Measurements from ENCODE around the gene SIVA1.

SIVA1 gene

DNA sequence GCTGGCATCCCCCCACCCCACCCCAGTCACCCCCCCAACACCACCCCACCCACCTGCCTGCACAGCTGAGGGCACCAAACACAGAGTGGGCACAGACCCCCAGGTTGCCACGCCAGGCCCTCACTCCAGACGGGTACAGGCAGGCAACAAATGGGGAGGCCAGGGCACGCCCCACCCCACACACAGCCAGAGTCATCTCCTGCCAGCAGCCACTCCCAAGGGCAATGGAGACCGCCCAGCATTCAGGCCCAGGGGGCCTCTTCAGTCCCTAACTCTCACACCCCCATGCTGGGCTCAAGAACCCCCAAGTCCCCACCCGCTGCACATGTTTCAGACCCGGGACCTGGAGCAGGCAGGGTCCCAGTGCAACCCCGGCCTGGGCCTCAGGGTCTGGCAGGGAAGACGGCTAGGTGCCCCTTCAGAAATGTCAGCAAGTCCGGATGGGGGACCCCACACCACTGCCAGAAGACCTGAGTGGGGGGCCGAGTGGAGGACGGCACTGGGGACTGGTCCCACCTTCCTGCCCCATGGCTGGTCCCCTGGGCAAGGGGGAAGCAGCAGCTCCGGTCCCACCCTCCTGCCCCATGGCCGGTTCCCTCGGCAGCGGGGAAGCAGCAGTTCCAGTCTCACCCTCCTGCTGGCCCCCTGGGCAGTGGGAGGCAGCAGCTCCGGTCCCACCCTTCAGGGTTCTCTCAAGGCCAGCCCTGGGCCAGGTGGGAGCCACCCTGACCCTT is 30.7 kb downstream of the SIVA1 start:
- FAIRE-seq, result no peak
- TF ChIP-seq, protein P1, sequence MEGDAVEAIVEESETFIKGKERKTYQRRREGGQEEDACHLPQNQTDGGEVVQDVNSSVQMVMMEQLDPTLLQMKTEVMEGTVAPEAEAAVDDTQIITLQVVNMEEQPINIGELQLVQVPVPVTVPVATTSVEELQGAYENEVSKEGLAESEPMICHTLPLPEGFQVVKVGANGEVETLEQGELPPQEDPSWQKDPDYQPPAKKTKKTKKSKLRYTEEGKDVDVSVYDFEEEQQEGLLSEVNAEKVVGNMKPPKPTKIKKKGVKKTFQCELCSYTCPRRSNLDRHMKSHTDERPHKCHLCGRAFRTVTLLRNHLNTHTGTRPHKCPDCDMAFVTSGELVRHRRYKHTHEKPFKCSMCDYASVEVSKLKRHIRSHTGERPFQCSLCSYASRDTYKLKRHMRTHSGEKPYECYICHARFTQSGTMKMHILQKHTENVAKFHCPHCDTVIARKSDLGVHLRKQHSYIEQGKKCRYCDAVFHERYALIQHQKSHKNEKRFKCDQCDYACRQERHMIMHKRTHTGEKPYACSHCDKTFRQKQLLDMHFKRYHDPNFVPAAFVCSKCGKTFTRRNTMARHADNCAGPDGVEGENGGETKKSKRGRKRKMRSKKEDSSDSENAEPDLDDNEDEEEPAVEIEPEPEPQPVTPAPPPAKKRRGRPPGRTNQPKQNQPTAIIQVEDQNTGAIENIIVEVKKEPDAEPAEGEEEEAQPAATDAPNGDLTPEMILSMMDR (IDR thresholded peaks at IDR 0.05; ENCODE audit: insufficient read depth, missing control alignments), result no peak
- DNase-seq (ENCODE audit: insufficient read length, low spot score), result no peak

DNA sequence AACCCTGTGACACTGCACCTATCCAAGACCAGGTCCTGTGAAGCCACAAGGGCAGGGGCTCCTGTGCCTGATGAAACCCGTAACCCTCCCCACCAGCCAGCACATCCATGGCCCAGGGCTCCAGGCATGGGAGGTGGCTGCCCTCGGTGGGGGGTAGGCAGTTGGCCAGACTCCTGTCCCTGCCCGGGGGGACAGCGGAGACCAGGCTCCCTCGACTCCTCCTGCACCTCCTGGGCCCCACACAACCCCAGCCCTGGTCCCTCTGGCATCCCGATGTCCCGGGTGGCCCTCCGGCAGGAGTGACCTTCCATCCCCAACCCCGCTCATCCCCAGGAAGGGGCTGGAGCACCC is 31.2 kb downstream of the SIVA1 start:
- FAIRE-seq (no peak), DNase-seq (ENCODE audit: insufficient read length, low spot score) (no peak)
- TF ChIP-seq, protein P1 (IDR thresholded peaks at IDR 0.05; ENCODE audit: insufficient read depth, missing control alignments), result no peak

DNA sequence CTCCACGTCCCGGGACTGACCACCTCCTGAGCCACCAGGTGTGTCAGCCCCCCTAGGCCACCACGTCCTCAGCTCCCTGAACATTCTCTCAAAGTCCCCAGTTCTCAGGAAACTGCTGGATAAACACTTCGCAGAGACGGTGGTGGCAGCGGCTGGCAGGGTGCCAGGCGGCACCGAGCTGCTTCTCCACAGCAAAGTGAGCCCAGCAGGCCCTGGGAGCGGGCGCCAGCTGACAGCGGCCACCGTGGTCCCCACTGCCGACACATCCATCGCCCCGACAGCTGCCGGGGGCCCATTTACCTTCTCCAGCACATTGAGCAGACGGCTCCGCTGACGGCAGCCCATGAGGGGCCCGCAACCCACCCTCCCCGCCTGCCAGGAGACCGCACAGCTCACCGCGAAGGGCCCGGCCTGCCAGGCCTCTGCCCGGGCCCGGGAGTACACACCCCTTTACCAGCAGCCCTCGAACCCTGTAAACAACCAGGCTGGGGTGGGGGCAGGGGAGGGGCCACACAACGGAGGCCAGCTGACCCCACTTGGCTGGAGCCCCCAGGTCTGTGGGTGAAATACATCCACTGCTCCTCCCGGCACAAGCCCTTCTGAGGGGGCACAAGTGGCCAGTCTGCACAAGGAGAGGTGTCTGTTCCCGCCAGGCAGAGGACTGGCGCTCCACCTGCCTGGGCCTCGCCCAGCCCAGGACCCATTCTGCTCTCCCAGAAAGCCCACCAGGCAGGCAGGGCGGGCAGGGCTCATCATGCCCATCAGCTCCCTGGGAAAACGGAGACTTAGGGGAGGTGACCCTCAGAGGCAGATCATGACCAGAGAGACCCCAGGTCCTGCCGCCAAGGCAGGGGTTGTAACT is 32.1 kb downstream of the SIVA1 start:
- no peak for FAIRE-seq
- TF ChIP-seq, protein P1 (IDR thresholded peaks at IDR 0.05; ENCODE audit: insufficient read depth, missing control alignments), result no peak
- DNase-seq (ENCODE audit: insufficient read length, low spot score), result no peak

DNA sequence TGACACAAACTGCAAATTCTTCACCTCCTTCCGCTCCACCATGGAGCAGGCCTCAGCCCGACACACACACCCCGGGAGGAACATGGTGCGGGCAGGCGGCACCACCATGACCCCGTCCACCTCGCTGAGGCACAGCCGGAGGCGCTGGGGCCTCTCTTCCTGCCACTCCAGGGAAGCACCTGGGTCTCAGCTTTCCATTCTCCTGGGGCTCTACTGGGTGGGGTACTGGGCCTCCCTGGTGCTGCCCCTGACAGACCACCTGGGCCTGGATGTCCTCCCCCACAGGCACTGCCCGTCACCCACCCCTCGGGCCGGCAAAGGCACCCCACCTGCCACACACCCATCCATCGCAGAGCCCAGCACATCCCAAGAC is 32.7 kb downstream of the SIVA1 start:
- FAIRE-seq, result no peak
- no peak for DNase-seq (ENCODE audit: insufficient read length, low spot score)
- TF ChIP-seq, protein P1 (IDR thresholded peaks at IDR 0.05; ENCODE audit: insufficient read depth, missing control alignments), result no peak

DNA sequence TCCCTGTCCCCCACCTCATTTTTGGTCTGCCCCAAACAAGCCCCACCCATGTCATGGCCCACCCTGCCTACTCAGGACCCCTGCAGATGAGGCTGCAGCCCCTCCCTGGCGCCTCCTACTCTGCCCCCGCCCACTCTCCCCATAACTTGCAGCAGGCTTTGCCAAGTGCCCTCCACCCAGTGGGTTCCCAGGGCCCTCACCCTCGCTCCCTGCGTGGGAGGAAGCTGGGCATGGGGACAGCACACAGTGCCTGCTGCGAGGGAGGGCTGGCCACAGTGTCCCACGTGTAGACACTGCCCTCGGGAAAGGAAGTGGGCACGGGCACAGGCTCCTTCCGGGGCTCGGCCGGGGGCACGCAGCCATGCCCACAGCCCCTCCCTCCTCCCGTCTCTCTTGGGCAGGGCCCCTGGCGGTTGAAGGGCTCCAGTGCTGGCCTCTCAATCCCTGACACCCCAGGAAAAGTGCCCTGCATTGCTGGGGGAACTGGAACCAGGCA is 33.2 kb downstream of the SIVA1 start:
- FAIRE-seq (no peak), DNase-seq (ENCODE audit: insufficient read length, low spot score) (no peak)
- TF ChIP-seq, protein P1 (IDR thresholded peaks at IDR 0.05; ENCODE audit: insufficient read depth, missing control alignments), result no peak

DNA sequence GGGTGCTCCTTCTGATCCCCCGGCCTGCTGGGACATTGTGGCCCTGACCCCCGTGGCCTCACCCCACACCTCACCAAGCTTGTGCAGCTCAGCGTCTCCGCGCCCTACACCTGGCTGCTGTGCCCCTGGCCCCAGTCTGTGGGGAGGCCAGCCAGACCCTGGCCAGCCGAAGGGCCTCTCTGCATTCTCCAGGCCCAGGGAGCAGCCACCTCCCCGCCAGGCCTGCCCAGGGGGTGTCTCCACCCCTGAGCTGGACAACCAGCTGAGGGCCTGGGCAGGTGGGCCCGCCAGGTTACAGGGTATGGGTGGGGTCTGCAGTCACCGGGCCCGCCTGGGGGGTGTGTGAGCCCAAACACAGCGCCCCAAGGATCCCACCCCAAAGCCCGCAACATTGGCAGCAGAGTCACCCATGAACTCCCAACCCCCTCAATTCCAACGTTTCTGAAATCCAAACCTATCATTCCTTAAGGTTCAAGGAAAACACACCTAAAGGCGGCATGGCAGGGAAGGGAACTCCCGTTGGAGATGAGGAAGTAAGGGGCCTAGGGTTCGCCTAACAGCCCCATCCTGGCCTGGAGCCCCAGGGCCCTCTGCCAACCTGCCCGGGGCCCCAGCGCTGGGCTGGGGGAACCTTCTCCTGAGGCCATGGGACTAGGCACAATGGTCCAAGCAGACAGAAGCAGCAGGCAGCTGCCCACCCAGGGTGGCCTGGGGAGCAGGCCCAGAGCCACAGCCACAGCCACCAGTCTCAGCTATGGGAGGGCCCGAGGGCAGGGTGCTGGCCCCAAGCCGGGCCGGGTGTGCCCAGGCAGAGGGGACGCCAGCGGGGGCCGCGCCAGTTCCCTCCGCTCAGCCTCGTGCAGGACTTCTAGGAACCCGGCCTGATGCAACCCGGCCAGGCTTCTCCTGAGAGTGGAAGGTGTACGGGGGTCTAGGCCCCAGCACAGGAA is 34.1 kb downstream of the SIVA1 start:
- DNase-seq (ENCODE audit: insufficient read length, low spot score) (no peak), FAIRE-seq (no peak)
- TF ChIP-seq, protein P1 (IDR thresholded peaks at IDR 0.05; ENCODE audit: insufficient read depth, missing control alignments), result no peak
